GM12878 (cell line): ENCODE results near the gene PLB1. TPM values are rescaled to one million over a fixed set of nuclear protein-coding genes. Genes with fewer than 3 reads are reported as not detected.

Experiments used
- ATAC-seq: fragments of 200-7000 bp; cut with Tn5 transposase; 3 replicates; pipeline ENCODE4 v1.9.1; 2020; ENCODE audit warnings: mild to moderate bottlenecking, moderate library complexity
- BruUV-seq: library from RNA; stranded (reverse); fragments of 400-500 nt; replicated peaks from 2 replicates; lab custom pipeline; 2021; lab: Mats Ljungman, UMichigan
- CTCF ChIA-PET: fragments of 300-600 bp; sonication (Branson Sonifier 250); formaldehyde crosslinking; extraction: SDS; loops from one replicate; lab custom pipeline; 2021; ENCODE audit warnings: inconsistent platforms; lab: Yijun Ruan, JAX
- POLR2A ChIA-PET: fragments of 350-600 bp; formaldehyde crosslinking; extraction: SDS; loops from one replicate; lab custom pipeline; 2021; ENCODE audit warnings: inconsistent platforms; lab: Charles Lee
- RAD21 ChIA-PET: fragments of 300-600 bp; sonication (Branson Sonifier 250); formaldehyde crosslinking; loops from one replicate; lab custom pipeline; 2023; ENCODE audit warnings: antibody characterized with exemption; ENCODE audit not compliant: unreplicated experiment; lab: Charles Lee
- SMC1A ChIA-PET: fragments of 300-600 bp; sonication (Branson Sonifier 250); formaldehyde crosslinking; loops from one replicate; lab custom pipeline; 2023; ENCODE audit not compliant: unreplicated experiment, uncharacterized antibody; lab: Charles Lee
- DNase-seq: peaks from one replicate; pipeline ENCODE4 v3.0.0-alpha.2; 2011; ENCODE audit warnings: low read depth, low spot score
- FAIRE-seq: peaks from 3 replicates; lab custom pipeline; 2011; peaks lifted over from hg19 to GRCh38; lab: Jason Lieb, UNC
- H2AFZ ChIP-seq: 2 replicates; pipeline ENCODE4 v1.6.0; 2011; ENCODE audit warnings: low read depth, low read length, control low read depth; ENCODE audit not compliant: control insufficient read depth
- H3K27ac ChIP-seq: 2 replicates; pipeline ENCODE4 v1.5.1; 2011; ENCODE audit warnings: control low read depth; ENCODE audit not compliant: control insufficient read depth, insufficient read depth
- H3K27me3 ChIP-seq, 2 experiments: replicated peaks in 1 of 2; 2 replicates each; pipeline versions ENCODE4 v1.6.0 to v1.6.1; 2011; ENCODE audit warnings: low read length in 1 of 2; ENCODE audit not compliant: control insufficient read depth in 2 of 2, insufficient read depth in 2 of 2
- H3K36me3 ChIP-seq, 2 experiments: 2 replicates each; pipeline ENCODE4 v1.5.1; 2011; ENCODE audit warnings: low read length in 1 of 2; ENCODE audit not compliant: control insufficient read depth in 2 of 2, insufficient read depth in 2 of 2
- H3K4me1 ChIP-seq: 2 replicates; pipeline ENCODE4 v1.6.1; 2011; ENCODE audit warnings: mild to moderate bottlenecking, low read length, moderate library complexity, mixed read lengths; ENCODE audit not compliant: control insufficient read depth, insufficient read depth
- H3K4me2 ChIP-seq: 2 replicates; pipeline ENCODE4 v1.6.0; 2011; ENCODE audit warnings: control low read depth; ENCODE audit not compliant: control insufficient read depth, insufficient read depth
- H3K4me3 ChIP-seq: fragments of 200-600 bp; sonication (generic); 2 replicates; pipeline ENCODE4 v1.5.1; 2016
- H3K79me2 ChIP-seq: 2 replicates; pipeline ENCODE4 v1.6.0; 2011; ENCODE audit warnings: low read length; ENCODE audit not compliant: control insufficient read depth, insufficient read depth
- H3K9ac ChIP-seq: 2 replicates; pipeline ENCODE4 v1.8.0; 2011; ENCODE audit warnings: low read length, control low read depth, mixed read lengths; ENCODE audit not compliant: control insufficient read depth, insufficient read depth
- H3K9me3 ChIP-seq: replicated peaks from 3 replicates; pipeline ENCODE4 v1.5.1; 2011; ENCODE audit warnings: mild to moderate bottlenecking, low read length; ENCODE audit not compliant: control insufficient read depth, insufficient read depth
- H4K20me1 ChIP-seq: 2 replicates; pipeline ENCODE4 v1.6.0; 2011; ENCODE audit not compliant: control insufficient read depth, insufficient read depth
- CEBPZ ChIP-seq: fragments of 150-350 bp; IDR thresholded peaks from 2 replicates; pipeline ENCODE4 v1.6.1; 2016; ENCODE audit warnings: low read depth, low read length
- NFYB ChIP-seq: IDR thresholded peaks from 2 replicates; pipeline ENCODE4 v1.6.1; 2011; ENCODE audit warnings: low read depth, mild to moderate bottlenecking, low read length, improper control_type of control experiment, moderate library complexity; ENCODE audit not compliant: insufficient read depth
- RAD21 ChIP-seq: IDR thresholded peaks from 2 replicates; pipeline ENCODE4 v1.6.1; 2011; ENCODE audit warnings: mild to moderate bottlenecking, low read depth, low read length, moderate library complexity; ENCODE audit not compliant: insufficient read depth
- SREBF2 ChIP-seq: IDR thresholded peaks from 2 replicates; pipeline ENCODE4 v1.6.1; 2012; ENCODE audit warnings: mild to moderate bottlenecking, low read length
- STAT3 ChIP-seq: IDR thresholded peaks from 2 replicates; pipeline ENCODE4 v1.6.1; 2011; ENCODE audit warnings: low read depth, low read length, improper control_type of control experiment
- ZNF207 ChIP-seq: fragments of 450-650 bp; IDR thresholded peaks from 2 replicates; pipeline ENCODE4 v1.6.1; 2014; ENCODE audit warnings: antibody characterized with exemption, mild to moderate bottlenecking, borderline replicate concordance
- WGBS: methylation state at CpG from one replicate; pipeline ENCODE4 v1.1.6; 2016; ENCODE audit warnings: low lambda C conversion rate; ENCODE audit not compliant: insufficient replicate concordance, insufficient coverage; ENCODE audit errors: missing lambda C conversion rate; 5-methylcytosine and 5-hydroxymethylcytosine counted together
- in situ Hi-C: fragments of 300-500 bp; cut with MboI; formaldehyde crosslinking; loops from 9 replicates; pipeline ENCODE4 v1.14.3; 2018; ENCODE audit warnings: mixed read lengths
- intact Hi-C: fragments of 100-400 bp; cut with micrococcal nuclease; formaldehyde crosslinking; loops from one replicate; pipeline ENCODE4 v1.14.2; 2022; ENCODE audit not compliant: unreplicated experiment
- polyA plus RNA-seq, 11 experiments: library from polyadenylated mRNA; depleted of rRNA in 4 of 11; unstranded in 6 of 11; stranded (reverse) in 5 of 11; fragments of >200 nt; fragmentation: Nextera tagmentation in 4 of 11; fragmentation: Illumina TruSeq in 1 of 11; extraction: Ambion mirVana in 4 of 11; extraction: Trizol in 1 of 11; gene quantifications; 1 replicate in 1 of 11; 2 replicates in 10 of 11; pipeline versions ENCODE4 v1.2.1 to v1.2.3, GENCODE V29; 2011 to 2016; ENCODE audit warnings: inconsistent platforms in 2 of 11, missing spikeins in 2 of 11, low read depth in 1 of 11
- total RNA-seq, 4 experiments: library from RNA; depleted of rRNA in 3 of 4; stranded (reverse); fragments of >200 nt in 3 of 4; fragmentation: Illumina TruSeq in 1 of 4; extraction: Trizol in 1 of 4; gene quantifications; 2 replicates each; pipeline versions ENCODE4 v1.2.1 to v1.2.3, GENCODE V29; 2013 to 2021
- TF ChIP-seq, protein P1 (sequence below): fragments of 450-650 bp; IDR thresholded peaks from 2 replicates; pipeline ENCODE4 v1.6.1; 2017; ENCODE audit warnings: mild to moderate bottlenecking, moderate library complexity

PLB1 gene
- total and polyA plus RNA-seq, 10 of the 15 experiments (the other 5 are each of a cell fraction or from before 2014, with no cell fraction given): 0.03 to 0.49 (median 0.28) TPM

GRCh38 chr2:28461056-28461455 lies 34.8 kb upstream of the PLB1 start:
- SMC1A ChIA-PET: no interaction called here
- POLR2A ChIA-PET: no interaction called here
- no peak overlapping the region for H2AFZ ChIP-seq
- WGBS: 20% methylated on average over 2 of the region's 2 CpGs
- H3K9ac ChIP-seq: no peak overlapping the region
- intact Hi-C loops: no loop called here
- TF ChIP-seq ZNF207 (no peak), STAT3 (no peak), CEBPZ (no peak), NFYB (no peak), SREBF2 (no peak), RAD21 (no peak)
- TF ChIP-seq, protein P1, sequence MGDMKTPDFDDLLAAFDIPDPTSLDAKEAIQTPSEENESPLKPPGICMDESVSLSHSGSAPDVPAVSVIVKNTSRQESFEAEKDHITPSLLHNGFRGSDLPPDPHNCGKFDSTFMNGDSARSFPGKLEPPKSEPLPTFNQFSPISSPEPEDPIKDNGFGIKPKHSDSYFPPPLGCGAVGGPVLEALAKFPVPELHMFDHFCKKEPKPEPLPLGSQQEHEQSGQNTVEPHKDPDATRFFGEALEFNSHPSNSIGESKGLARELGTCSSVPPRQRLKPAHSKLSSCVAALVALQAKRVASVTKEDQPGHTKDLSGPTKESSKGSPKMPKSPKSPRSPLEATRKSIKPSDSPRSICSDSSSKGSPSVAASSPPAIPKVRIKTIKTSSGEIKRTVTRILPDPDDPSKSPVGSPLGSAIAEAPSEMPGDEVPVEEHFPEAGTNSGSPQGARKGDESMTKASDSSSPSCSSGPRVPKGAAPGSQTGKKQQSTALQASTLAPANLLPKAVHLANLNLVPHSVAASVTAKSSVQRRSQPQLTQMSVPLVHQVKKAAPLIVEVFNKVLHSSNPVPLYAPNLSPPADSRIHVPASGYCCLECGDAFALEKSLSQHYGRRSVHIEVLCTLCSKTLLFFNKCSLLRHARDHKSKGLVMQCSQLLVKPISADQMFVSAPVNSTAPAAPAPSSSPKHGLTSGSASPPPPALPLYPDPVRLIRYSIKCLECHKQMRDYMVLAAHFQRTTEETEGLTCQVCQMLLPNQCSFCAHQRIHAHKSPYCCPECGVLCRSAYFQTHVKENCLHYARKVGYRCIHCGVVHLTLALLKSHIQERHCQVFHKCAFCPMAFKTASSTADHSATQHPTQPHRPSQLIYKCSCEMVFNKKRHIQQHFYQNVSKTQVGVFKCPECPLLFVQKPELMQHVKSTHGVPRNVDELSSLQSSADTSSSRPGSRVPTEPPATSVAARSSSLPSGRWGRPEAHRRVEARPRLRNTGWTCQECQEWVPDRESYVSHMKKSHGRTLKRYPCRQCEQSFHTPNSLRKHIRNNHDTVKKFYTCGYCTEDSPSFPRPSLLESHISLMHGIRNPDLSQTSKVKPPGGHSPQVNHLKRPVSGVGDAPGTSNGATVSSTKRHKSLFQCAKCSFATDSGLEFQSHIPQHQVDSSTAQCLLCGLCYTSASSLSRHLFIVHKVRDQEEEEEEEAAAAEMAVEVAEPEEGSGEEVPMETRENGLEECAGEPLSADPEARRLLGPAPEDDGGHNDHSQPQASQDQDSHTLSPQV: no peak
- no peak overlapping the region for H3K27ac ChIP-seq
- ATAC-seq: no peak
- no TSS peak for BruUV-seq
- no peak overlapping the region for H3K4me3 ChIP-seq
- H3K36me3 ChIP-seq: no peaks in the 10 kb centered on the region
- no peaks in the 10 kb centered on the region for H3K79me2 ChIP-seq
- no peaks in the 10 kb centered on the region for H3K9me3 ChIP-seq
- H3K4me1 ChIP-seq: no peaks in the 10 kb centered on the region
- CTCF ChIA-PET: interaction anchor here (0.7 kb wide), 2 partner anchors 21 to 183 kb away, joined by 3 to 4 read pairs; no protein-coding TSS in a partner anchor
- in situ Hi-C loops: no loop called here
- DNase-seq: no peak
- RAD21 ChIA-PET: no interaction called here
- H3K4me2 ChIP-seq: no peak overlapping the region
- H3K27me3 ChIP-seq: no peaks in the 10 kb centered on the region
- FAIRE-seq: no peak
- no peaks in the 10 kb centered on the region for H4K20me1 ChIP-seq
